ENCODE measurements around the gene DGKZ.
A peak's percentile ranks its signal among the peaks of the same experiment; 100 is the strongest.

DGKZ gene

GRCh38 chr11:46326813-46327416, 20.3 kb upstream of the DGKZ start:
- DNase-seq = no peak

GRCh38 chr11:46327829-46328228, 19.4 kb upstream of the DGKZ start:
- no peak for DNase-seq

- DNase-seq = no peak
These were observed 17.1 kb upstream of the DGKZ start for GRCh38 chr11:46330154-46330553.

GRCh38 chr11:46330563-46331281, 16.5 kb upstream of the DGKZ start:
- DNase-seq = peak; percentile 56

- no peak for DNase-seq
These were observed 15.8 kb upstream of the DGKZ start for GRCh38 chr11:46331282-46331984.

GRCh38 chr11:46332093-46332567, 15.1 kb upstream of the DGKZ start:
- DNase-seq = no peak

- DNase-seq = peak; percentile 46
These were observed 14.5 kb upstream of the DGKZ start for GRCh38 chr11:46332568-46333393.

GRCh38 chr11:46333394-46333947, 13.8 kb upstream of the DGKZ start:
- DNase-seq = peak; percentile 57

GRCh38 chr11:46334211-46334610, 13.1 kb upstream of the DGKZ start:
- DNase-seq = no peak

- no peak for DNase-seq
These were observed 12.0 kb upstream of the DGKZ start for GRCh38 chr11:46335271-46335670.

GRCh38 chr11:46335890-46336562, 11.2 kb upstream of the DGKZ start:
- DNase-seq = no peak

GRCh38 chr11:46336563-46337180, 10.6 kb upstream of the DGKZ start:
- DNase-seq = no peak

- DNase-seq = no peak
These were observed 9.5 kb upstream of the DGKZ start for GRCh38 chr11:46337626-46338345.

- no peak for DNase-seq
These were observed 8.7 kb upstream of the DGKZ start for GRCh38 chr11:46338636-46338987.

- peak; percentile 79 for DNase-seq
These were observed 8.1 kb upstream of the DGKZ start for GRCh38 chr11:46338988-46339666.

GRCh38 chr11:46339816-46340215, 7.4 kb upstream of the DGKZ start:
- no peak for DNase-seq

- DNase-seq = no peak
These were observed 5.8 kb upstream of the DGKZ start for GRCh38 chr11:46341454-46341853.

- no peak for DNase-seq
These were observed 5.0 kb upstream of the DGKZ start for GRCh38 chr11:46342239-46342638.

GRCh38 chr11:46343520-46343919, 3.7 kb upstream of the DGKZ start:
- no peak for DNase-seq

GRCh38 chr11:46345131-46345597, 2.1 kb upstream of the DGKZ start:
- DNase-seq = peak; percentile 93
